ENCODE results near the gene IFT52.
"Not testable (repeated sequence)": the region's sequence is repeated elsewhere in the genome, so short reads cannot be mapped to it uniquely, and the experiment has no call there.

Gene IFT52

GRCh38 chr20:43653966-43654365 lies 63.2 kb downstream of the IFT52 start:
- H3K4me3 Mint-ChIP-seq = no peak overlapping the region
- peaks cover 9% of the 10 kb centered on the region for H3K4me1 Mint-ChIP-seq (ENCODE audit: low read depth)
- peak overlapping the region; percentile 28 for H3K27ac Mint-ChIP-seq
- H3K9me3 Mint-ChIP-seq (ENCODE audit: low read depth) = no peaks in the 10 kb centered on the region
- no peaks in the 10 kb centered on the region for H3K36me3 Mint-ChIP-seq
- no peaks in the 10 kb centered on the region for H3K27me3 Mint-ChIP-seq

DNA sequence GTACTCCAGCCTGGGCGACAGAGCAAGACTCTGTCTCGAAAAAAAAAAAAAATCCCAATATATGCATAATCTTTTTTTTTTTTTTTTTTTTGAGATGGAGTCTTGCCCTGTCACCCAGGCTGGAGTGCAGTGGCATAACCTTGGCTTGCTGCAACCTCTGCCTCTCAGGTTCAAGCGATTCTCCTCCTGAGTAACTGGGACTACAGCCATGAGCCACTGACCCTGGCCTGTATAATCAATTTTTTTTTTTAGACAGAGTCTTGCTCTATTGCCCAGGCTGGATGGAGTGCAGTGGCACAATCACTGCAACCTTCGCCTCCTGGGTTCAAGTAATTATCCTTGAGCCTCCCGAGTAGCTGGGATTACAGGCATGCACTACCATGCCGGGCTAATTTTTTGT lies 64.4 kb downstream of the IFT52 start:
- H3K27me3 Mint-ChIP-seq; H3K36me3 Mint-ChIP-seq; H3K9me3 Mint-ChIP-seq (ENCODE audit: low read depth); H3K27ac Mint-ChIP-seq; H3K4me3 Mint-ChIP-seq: not testable (repeated sequence)
- peaks cover 10% of the 10 kb centered on the region for H3K4me1 Mint-ChIP-seq (ENCODE audit: low read depth)

DNA sequence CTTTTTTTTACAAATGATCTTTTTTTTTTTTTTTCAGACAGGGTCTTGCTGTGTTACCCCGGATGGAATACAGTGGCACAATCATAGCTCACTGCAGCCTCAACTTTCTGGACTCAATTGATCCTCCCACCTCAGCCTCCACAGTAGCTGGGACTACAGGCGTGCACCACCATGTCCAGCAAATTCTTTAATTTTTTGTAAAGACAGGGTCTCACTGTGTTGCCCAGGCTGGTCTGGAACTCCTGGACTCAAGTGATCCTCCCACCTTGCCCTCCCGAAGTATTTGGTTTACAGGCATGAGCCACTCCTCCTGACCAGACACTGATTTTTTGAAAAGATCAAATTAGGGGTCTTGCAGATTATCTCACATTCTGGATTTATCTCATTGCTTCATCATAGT lies 65.2 kb downstream of the IFT52 start:
- Mint-ChIP-seq H3K27me3 (no peaks in the 10 kb centered on the region), H3K9me3 (ENCODE audit: low read depth) (no peaks in the 10 kb centered on the region), H3K4me3 (peak overlapping the region; percentile 92), H3K4me1 (ENCODE audit: low read depth) (peaks cover 10% of the 10 kb centered on the region), H3K36me3 (no peaks in the 10 kb centered on the region), H3K27ac (no peak overlapping the region)

- Mint-ChIP-seq H3K27ac (peak overlapping the region; percentile 93), H3K4me3 (peak overlapping the region; percentile 92), H3K27me3 (no peaks in the 10 kb centered on the region), H3K4me1 (ENCODE audit: low read depth) (peaks cover 10% of the 10 kb centered on the region), H3K9me3 (ENCODE audit: low read depth) (no peaks in the 10 kb centered on the region), H3K36me3 (no peaks in the 10 kb centered on the region)
Observed at GRCh38 chr20:43658069-43658722, 67.5 kb downstream of the IFT52 start.

- H3K27ac Mint-ChIP-seq = no peak overlapping the region
- no peaks in the 10 kb centered on the region for H3K9me3 Mint-ChIP-seq (ENCODE audit: low read depth)
- peaks cover 10% of the 10 kb centered on the region for H3K4me1 Mint-ChIP-seq (ENCODE audit: low read depth)
- no peak overlapping the region for H3K4me3 Mint-ChIP-seq
- no peaks in the 10 kb centered on the region for H3K27me3 Mint-ChIP-seq
- no peaks in the 10 kb centered on the region for H3K36me3 Mint-ChIP-seq
Observed at GRCh38 chr20:43658723-43659419, 68.1 kb downstream of the IFT52 start.

GRCh38 chr20:43662943-43663655 lies 72.4 kb downstream of the IFT52 start:
- Mint-ChIP-seq H3K27ac (no peak overlapping the region), H3K27me3 (no peaks in the 10 kb centered on the region), H3K36me3 (no peaks in the 10 kb centered on the region), H3K4me3 (no peak overlapping the region), H3K4me1 (ENCODE audit: low read depth) (peaks cover 5% of the 10 kb centered on the region), H3K9me3 (ENCODE audit: low read depth) (no peaks in the 10 kb centered on the region)

GRCh38 chr20:43665466-43666176 lies 74.9 kb downstream of the IFT52 start:
- Mint-ChIP-seq H3K9me3 (ENCODE audit: low read depth) (no peaks in the 10 kb centered on the region), H3K36me3 (no peaks in the 10 kb centered on the region), H3K4me1 (ENCODE audit: low read depth) (peaks cover 2% of the 10 kb centered on the region), H3K27ac (no peak overlapping the region), H3K4me3 (peak overlapping the region; percentile 77), H3K27me3 (peaks cover 12% of the 10 kb centered on the region)

DNA sequence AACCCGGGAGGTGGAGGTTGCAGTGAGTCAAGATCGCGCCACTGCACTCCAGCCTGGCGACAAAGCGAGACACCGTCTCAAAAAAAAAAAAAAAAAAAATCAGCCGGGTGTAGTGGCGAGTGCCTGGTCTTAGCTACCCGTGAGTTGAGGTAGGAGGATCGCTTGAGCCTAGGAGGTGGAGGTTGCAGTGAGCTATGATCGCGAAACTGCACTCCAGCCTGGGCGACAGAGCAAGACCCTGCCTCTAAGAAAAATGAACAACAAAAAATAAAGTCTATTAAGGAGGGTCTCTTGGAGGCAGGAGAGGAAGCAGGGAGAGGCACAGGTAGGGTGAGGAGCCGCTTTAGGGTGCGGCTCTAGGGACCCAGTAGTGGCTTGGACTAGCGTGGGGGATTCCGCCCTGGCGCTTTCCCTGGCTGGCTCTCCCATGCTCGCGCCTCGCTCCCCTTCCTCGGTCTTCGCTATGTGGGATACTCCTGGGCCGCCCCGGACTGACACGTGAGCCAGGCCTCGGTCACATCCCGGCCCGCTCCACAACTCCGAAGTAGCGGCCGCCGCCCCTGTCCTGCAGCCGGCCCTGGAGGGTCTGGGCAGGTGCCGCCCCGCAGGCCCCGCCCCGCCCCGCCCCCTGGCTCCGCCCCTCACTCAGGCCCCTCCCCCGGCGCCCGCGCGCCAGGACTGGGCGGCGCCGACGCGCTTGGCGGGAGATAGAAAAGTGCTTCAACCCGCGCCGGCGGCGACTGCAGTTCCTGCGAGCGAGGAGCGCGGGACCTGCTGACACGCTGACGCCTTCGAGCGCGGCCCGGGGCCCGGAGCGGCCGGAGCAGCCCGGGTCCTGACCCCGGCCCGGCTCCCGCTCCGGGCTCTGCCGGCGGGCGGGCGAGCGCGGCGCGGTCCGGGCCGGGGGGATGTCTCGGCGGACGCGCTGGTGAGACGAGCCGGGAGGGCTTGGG lies 75.9 kb downstream of the IFT52 start, which contains the start of gene MYBL2:
TSS of gene MYBL2 (plus strand) at position 739 of the 953 bp plus-strand sequence. CDS start at position 909, 170 bp downstream.
- H3K27ac Mint-ChIP-seq = no peak within 1 kb of the TSS
- H3K4me1 Mint-ChIP-seq (ENCODE audit: low read depth) = peaks cover 2% of the 10 kb centered on the region
- H3K27me3 Mint-ChIP-seq = peaks cover 14% of the 10 kb centered on the region
- no peaks in the 10 kb centered on the region for H3K36me3 Mint-ChIP-seq
- H3K4me3 Mint-ChIP-seq = peak within 1 kb of the TSS; percentile 77
- H3K9me3 Mint-ChIP-seq (ENCODE audit: low read depth) = no peaks in the 10 kb centered on the region

DNA sequence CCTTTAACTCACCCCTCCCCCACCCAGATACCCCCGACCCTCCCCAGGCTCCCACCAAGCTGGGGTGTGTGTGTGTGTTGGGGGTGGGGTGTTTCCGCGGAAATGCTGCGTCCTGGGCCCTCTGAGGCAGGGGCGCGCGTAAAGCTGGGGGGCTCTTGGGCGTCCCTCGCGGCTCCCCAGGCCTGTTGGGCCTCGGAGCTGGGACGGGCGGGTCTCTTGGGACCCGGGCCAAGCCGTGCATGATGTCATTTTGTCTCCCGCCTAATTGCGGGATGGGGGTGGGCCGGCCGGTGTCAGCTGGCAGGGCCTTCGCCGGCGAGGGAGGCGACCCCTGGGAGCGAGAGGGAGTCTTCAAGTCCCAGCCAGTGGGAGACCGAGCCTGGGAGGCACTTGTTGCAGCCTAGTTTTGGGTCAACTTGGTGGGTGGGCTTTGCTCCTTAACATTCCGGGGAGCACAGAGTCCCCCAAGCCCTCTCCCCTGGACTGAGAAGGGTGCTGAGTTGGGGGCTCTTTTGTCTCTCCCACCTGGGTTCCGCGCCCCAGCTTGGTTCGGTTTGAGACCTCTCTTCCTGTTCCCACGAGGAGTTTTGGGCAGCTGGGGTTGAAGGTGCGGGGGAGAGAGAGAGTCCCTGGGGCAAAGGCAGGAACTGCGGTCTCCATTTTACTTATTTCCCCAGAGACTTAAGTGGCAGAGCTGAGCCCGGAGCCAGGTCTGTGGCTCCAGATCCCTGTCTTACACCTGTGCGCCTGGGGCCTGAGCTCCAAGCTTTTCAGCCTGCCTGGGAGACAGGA lies 76.8 kb downstream of the IFT52 start:
- peaks cover 2% of the 10 kb centered on the region for H3K4me1 Mint-ChIP-seq (ENCODE audit: low read depth)
- H3K4me3 Mint-ChIP-seq = peak overlapping the region; percentile 75
- H3K9me3 Mint-ChIP-seq (ENCODE audit: low read depth) = no peaks in the 10 kb centered on the region
- no peak overlapping the region for H3K27ac Mint-ChIP-seq
- peaks cover 15% of the 10 kb centered on the region for H3K27me3 Mint-ChIP-seq
- H3K36me3 Mint-ChIP-seq = no peaks in the 10 kb centered on the region

DNA sequence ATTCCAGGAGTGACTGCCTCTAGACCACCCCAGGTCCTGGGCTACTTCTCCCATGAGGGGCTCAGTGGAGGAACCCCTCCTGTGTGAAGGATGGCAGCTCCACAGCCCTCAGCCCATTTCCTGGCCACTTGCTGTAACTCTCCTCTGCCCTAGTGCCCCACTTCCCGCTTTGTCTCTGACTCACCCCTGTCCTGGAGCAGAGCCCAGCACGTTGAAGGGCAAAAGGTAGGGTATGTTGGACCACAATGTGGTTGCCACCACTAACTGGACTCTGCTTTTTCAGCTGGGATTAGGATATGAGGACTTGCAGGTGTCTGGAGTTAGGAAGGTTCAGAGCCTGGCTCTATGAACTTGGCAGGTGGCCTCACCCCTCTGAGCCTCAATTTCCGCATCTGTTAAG lies 78.6 kb downstream of the IFT52 start:
- H3K36me3 Mint-ChIP-seq = peaks cover 5% of the 10 kb centered on the region
- H3K4me1 Mint-ChIP-seq (ENCODE audit: low read depth) = peaks cover 2% of the 10 kb centered on the region
- peaks cover 17% of the 10 kb centered on the region for H3K27me3 Mint-ChIP-seq
- H3K9me3 Mint-ChIP-seq (ENCODE audit: low read depth) = no peaks in the 10 kb centered on the region
- H3K4me3 Mint-ChIP-seq = no peak overlapping the region
- no peak overlapping the region for H3K27ac Mint-ChIP-seq

GRCh38 chr20:43670423-43670822 lies 79.7 kb downstream of the IFT52 start:
- Mint-ChIP-seq H3K4me3 (no peak overlapping the region), H3K36me3 (peaks cover 5% of the 10 kb centered on the region), H3K9me3 (ENCODE audit: low read depth) (no peaks in the 10 kb centered on the region), H3K4me1 (ENCODE audit: low read depth) (peaks cover 2% of the 10 kb centered on the region), H3K27me3 (peaks cover 17% of the 10 kb centered on the region), H3K27ac (no peak overlapping the region)

DNA sequence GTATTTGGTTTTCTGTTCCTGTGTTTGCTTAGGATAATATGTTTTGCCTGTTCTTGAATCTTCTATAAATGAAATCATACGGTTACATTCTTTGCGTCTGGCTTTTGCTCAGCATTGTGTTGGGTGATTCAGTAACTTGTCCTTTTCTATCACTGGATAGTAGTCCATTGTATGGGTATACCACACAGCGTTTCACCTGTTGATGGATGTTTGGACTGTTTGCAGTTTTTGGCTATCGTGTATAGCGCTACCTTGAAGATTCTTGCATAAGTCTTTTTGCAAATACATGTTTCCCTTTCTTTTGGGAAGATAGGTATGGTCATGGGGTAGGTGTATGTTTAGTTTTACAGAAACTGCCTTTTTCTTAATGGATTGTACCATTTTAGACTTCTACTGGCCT lies 85.6 kb downstream of the IFT52 start:
- Mint-ChIP-seq H3K4me1 (ENCODE audit: low read depth) (no peaks in the 10 kb centered on the region), H3K4me3 (no peak overlapping the region), H3K9me3 (ENCODE audit: low read depth) (no peaks in the 10 kb centered on the region), H3K27me3 (peaks cover 6% of the 10 kb centered on the region), H3K36me3 (peaks cover 15% of the 10 kb centered on the region), H3K27ac (no peak overlapping the region)

- Mint-ChIP-seq H3K9me3 (ENCODE audit: low read depth) (no peaks in the 10 kb centered on the region), H3K4me1 (ENCODE audit: low read depth) (peaks cover 2% of the 10 kb centered on the region), H3K27ac (no peak overlapping the region), H3K36me3 (peaks cover 10% of the 10 kb centered on the region), H3K4me3 (no peak overlapping the region), H3K27me3 (peaks cover 2% of the 10 kb centered on the region)
Observed at GRCh38 chr20:43680981-43681380, 90.2 kb downstream of the IFT52 start.
